Astrocyte (in vitro differentiated cells and primary cell): ENCODE data around the gene KLHDC9. TPM values are rescaled to one million over a fixed set of nuclear protein-coding genes. Genes with fewer than 3 reads are reported as not detected.

Experiments used
- DNase-seq: peaks from one replicate; pipeline ENCODE4 v3.0.0-alpha.2; 2010; ENCODE audit warnings: low read depth
- FAIRE-seq: peaks from 2 replicates; lab custom pipeline; 2011; peaks lifted over from hg19 to GRCh38; lab: Jason Lieb, UNC
- H2AFZ ChIP-seq: 2 replicates; pipeline ENCODE4 v1.6.0; 2012; ENCODE audit warnings: low read depth, low read length, inconsistent platforms
- H3K27ac ChIP-seq: 2 replicates; pipeline ENCODE4 v1.5.1; 2011; ENCODE audit warnings: low read depth, low read length, inconsistent platforms
- H3K27me3 ChIP-seq: 2 replicates; pipeline ENCODE4 v1.6.0; 2011; ENCODE audit warnings: low read length, inconsistent platforms; ENCODE audit not compliant: insufficient read depth
- H3K36me3 ChIP-seq: 2 replicates; pipeline ENCODE4 v1.5.1; 2011; ENCODE audit warnings: low read length, inconsistent platforms; ENCODE audit not compliant: insufficient read depth
- H3K4me1 ChIP-seq: 2 replicates; pipeline ENCODE4 v1.5.1; 2011; ENCODE audit warnings: low read length, inconsistent platforms; ENCODE audit not compliant: insufficient read depth
- H3K4me2 ChIP-seq: 2 replicates; pipeline ENCODE4 v1.6.0; 2012; ENCODE audit warnings: low read length, inconsistent platforms
- H3K4me3 ChIP-seq: 2 replicates; pipeline ENCODE4 v1.5.1; 2011; ENCODE audit warnings: low read depth, mild to moderate bottlenecking, low read length, inconsistent platforms; ENCODE audit not compliant: insufficient read depth
- H3K79me2 ChIP-seq: 2 replicates; pipeline ENCODE4 v1.6.0; 2012; ENCODE audit warnings: mild to moderate bottlenecking, low read length, inconsistent platforms; ENCODE audit not compliant: insufficient read depth
- H3K9ac ChIP-seq: 2 replicates; pipeline ENCODE4 v1.6.0; 2012; ENCODE audit warnings: mild to moderate bottlenecking, low read length, inconsistent platforms
- H3K9me3 ChIP-seq: 2 replicates; pipeline ENCODE4 v1.5.1; 2012; ENCODE audit warnings: low read depth, mild to moderate bottlenecking, low read length, inconsistent platforms; ENCODE audit not compliant: insufficient read depth
- H4K20me1 ChIP-seq: 2 replicates; pipeline ENCODE4 v1.6.0; 2012; ENCODE audit warnings: low read length, inconsistent platforms; ENCODE audit not compliant: insufficient read depth
- H3K27ac Mint-ChIP-seq: one replicate; pipeline ENCODE4 v1.8.0; 2021; ENCODE audit warnings: mild to moderate bottlenecking, mixed read lengths; ENCODE audit not compliant: unreplicated experiment
- H3K27me3 Mint-ChIP-seq: one replicate; pipeline ENCODE4 v1.8.0; 2021; ENCODE audit warnings: low read depth, mixed read lengths; ENCODE audit not compliant: unreplicated experiment
- H3K36me3 Mint-ChIP-seq: one replicate; pipeline ENCODE4 v1.8.0; 2021; ENCODE audit warnings: low read depth, mixed read lengths; ENCODE audit not compliant: unreplicated experiment
- H3K4me1 Mint-ChIP-seq: one replicate; pipeline ENCODE4 v1.8.0; 2021; ENCODE audit warnings: low read depth, mixed read lengths; ENCODE audit not compliant: unreplicated experiment
- H3K4me3 Mint-ChIP-seq: one replicate; pipeline ENCODE4 v1.8.0; 2021; ENCODE audit warnings: mild to moderate bottlenecking, moderate library complexity, mixed read lengths; ENCODE audit not compliant: unreplicated experiment
- H3K9me3 Mint-ChIP-seq: one replicate; pipeline ENCODE4 v1.8.0; 2021; ENCODE audit warnings: mild to moderate bottlenecking, mixed read lengths; ENCODE audit not compliant: unreplicated experiment
- CTCF ChIP-seq: IDR thresholded peaks from 2 replicates; pipeline ENCODE4 v1.5.1; 2011; ENCODE audit warnings: low read depth, mild to moderate bottlenecking, inconsistent platforms, low read length, moderate library complexity; ENCODE audit not compliant: insufficient read depth
- EZH2 ChIP-seq: IDR thresholded peaks from 2 replicates; pipeline ENCODE4 v1.6.1; 2012; ENCODE audit warnings: mild to moderate bottlenecking, low read length, inconsistent platforms; ENCODE audit not compliant: insufficient read depth
- total RNA-seq: library from RNA; stranded (reverse); gene quantifications from 2 replicates; pipeline ENCODE4 v1.2.1, GENCODE V29; 2021

Gene KLHDC9
- total RNA-seq, 1 donor from 2014 or later = 1.5 TPM

- Histone ChIP-seq H3K4me3 (no peak within 1 kb of the TSS), H4K20me1 (no peaks in the 10 kb centered on the region), H3K79me2 (no peaks in the 10 kb centered on the region), H3K4me1 (no peaks in the 10 kb centered on the region), H3K4me2 (no peak within 1 kb of the TSS), H3K27ac (no peak within 1 kb of the TSS), H3K9me3 (no peaks in the 10 kb centered on the region), H2AFZ (no peak within 1 kb of the TSS), H3K27me3 (no peaks in the 10 kb centered on the region), H3K9ac (no peak within 1 kb of the TSS), H3K36me3 (no peaks in the 10 kb centered on the region)
- Mint-ChIP-seq H3K9me3 (no peaks in the 10 kb centered on the region), H3K27me3 (peaks cover 8% of the 10 kb centered on the region), H3K4me3 (no peak within 1 kb of the TSS), H3K36me3 (peaks cover 11% of the 10 kb centered on the region), H3K4me1 (peaks cover 18% of the 10 kb centered on the region), H3K27ac (no peak within 1 kb of the TSS)
- TF ChIP-seq EZH2 = no peak
- no peak for TF ChIP-seq CTCF
- no peak for FAIRE-seq
- DNase-seq = no peak
These were observed 28.4 kb upstream of the KLHDC9 start, which contains the start of gene ARHGAP30 for GRCh38 chr1:161069731-161070270. Gene ARHGAP30 (minus strand): TSS chr1:161069891. CDS start chr1:161069624, 267 bp downstream.

- Histone ChIP-seq H3K27me3 (no peaks in the 10 kb centered on the region), H3K27ac (no peak overlapping the region), H3K79me2 (no peaks in the 10 kb centered on the region), H3K36me3 (no peaks in the 10 kb centered on the region), H2AFZ (no peak overlapping the region), H3K4me3 (no peak overlapping the region), H4K20me1 (no peaks in the 10 kb centered on the region), H3K9me3 (no peaks in the 10 kb centered on the region), H3K4me2 (no peak overlapping the region), H3K9ac (no peak overlapping the region), H3K4me1 (no peaks in the 10 kb centered on the region)
- FAIRE-seq (no peak), DNase-seq (no peak)
- peaks cover 11% of the 10 kb centered on the region for H3K36me3 Mint-ChIP-seq
- peaks cover 8% of the 10 kb centered on the region for H3K27me3 Mint-ChIP-seq
- H3K4me3 Mint-ChIP-seq = no peak overlapping the region
- H3K4me1 Mint-ChIP-seq = peaks cover 19% of the 10 kb centered on the region
- no peak overlapping the region for H3K27ac Mint-ChIP-seq
- H3K9me3 Mint-ChIP-seq = no peaks in the 10 kb centered on the region
- TF ChIP-seq CTCF (no peak), EZH2 (no peak)
These were observed 27.4 kb upstream of the KLHDC9 start for GRCh38 chr1:161070761-161071160.

- Histone ChIP-seq H3K9me3 (no peaks in the 10 kb centered on the region), H4K20me1 (no peaks in the 10 kb centered on the region), H3K4me3 (no peak overlapping the region), H3K4me2 (no peak overlapping the region), H3K36me3 (no peaks in the 10 kb centered on the region), H3K9ac (no peak overlapping the region), H2AFZ (peak overlapping the region; percentile 10), H3K4me1 (no peaks in the 10 kb centered on the region), H3K27me3 (no peaks in the 10 kb centered on the region), H3K27ac (no peak overlapping the region), H3K79me2 (no peaks in the 10 kb centered on the region)
- Mint-ChIP-seq H3K4me1 (peaks cover 22% of the 10 kb centered on the region), H3K4me3 (no peak overlapping the region), H3K9me3 (peaks cover 3% of the 10 kb centered on the region), H3K36me3 (peaks cover 11% of the 10 kb centered on the region), H3K27me3 (peaks cover 8% of the 10 kb centered on the region), H3K27ac (peak overlapping the region; percentile 55)
- DNase-seq (no peak), FAIRE-seq (no peak)
- TF ChIP-seq EZH2 (no peak), CTCF (peak; percentile 17)
These were observed 26.2 kb upstream of the KLHDC9 start for GRCh38 chr1:161071886-161072371.
